ENCODE results near the gene PTRH2.
"Not testable (repeated sequence)": the region's sequence is repeated elsewhere in the genome, so short reads cannot be mapped to it uniquely, and the experiment has no call there.

PTRH2 gene

DNA sequence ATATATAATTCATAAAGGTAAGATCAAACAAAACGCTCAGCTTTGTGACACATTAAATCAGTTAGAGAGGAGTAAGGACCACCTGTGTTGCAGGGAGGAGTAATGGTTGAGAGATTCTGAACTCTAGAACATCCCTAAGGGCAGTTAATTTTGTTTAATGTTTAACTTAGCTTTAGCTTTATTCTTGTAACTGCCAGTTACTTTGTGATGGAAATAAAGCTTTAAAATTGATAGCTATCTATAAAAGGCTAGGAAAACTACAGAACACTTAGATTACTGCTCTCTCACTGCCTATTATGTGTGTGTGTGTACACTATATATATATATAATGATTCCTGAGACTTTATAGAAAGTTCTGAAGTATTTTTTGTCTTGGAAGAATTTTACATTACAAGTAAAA is 37.8 kb downstream of the PTRH2 start:
- no peak for DNase-seq (ENCODE audit: low spot score)

DNA sequence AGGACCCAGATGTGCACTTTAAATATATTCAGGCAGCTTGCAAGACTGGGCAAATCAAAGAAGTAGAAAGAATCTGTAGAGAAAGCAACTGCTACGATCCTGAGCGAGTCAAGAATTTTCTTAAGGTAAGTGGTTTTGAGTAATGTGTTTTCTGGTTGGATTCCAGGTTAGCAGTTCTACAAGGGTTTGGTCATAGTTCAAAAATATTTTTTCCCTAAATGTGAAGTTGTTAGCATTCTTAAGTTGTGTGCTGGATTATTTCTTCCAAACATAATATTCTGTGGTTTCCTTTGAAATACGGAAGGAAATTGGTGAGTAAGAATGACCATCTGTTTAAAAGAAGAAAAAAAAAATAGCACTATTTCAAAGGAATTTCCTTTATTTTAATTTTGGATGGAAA is 38.4 kb downstream of the PTRH2 start:
- DNase-seq (ENCODE audit: low spot score) = peak; percentile 76

DNA sequence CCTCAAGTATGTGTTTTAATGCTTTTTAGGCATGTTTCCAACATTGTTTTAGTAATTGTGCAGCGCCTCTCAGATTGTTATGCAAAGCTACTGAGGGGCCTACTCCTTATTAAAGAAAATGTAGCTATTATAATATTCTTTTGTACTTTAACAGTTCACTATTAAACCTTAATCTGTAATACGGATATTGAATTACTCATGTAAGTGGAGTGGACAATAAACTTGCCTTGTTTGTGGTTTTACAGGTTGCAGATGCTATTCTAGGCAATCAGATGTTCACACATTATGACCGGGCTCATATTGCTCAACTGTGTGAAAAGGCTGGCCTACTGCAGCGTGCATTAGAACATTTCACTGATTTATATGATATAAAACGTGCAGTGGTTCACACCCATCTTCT is 41.0 kb downstream of the PTRH2 start:
- DNase-seq (ENCODE audit: low spot score) = no peak

DNA sequence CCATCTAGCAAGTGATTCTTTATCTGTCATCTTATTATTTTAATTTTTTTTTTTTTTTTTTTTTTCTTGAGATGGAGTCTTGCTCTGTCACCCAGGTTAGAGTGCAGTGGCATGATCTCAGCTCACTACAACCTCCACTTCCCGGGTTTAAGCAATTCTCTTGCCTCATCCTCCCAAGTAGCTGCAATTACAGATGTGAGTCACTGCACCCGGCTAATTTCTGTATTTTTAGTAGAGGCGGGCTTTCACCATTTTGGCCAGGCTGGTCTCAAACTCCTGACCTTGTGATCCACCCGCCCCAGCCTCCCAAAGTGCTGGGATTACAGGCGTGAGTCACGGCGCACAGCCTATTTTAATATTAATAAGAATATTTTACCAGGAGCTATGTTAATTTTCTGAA is 50.6 kb downstream of the PTRH2 start:
- DNase-seq (ENCODE audit: low spot score) = not testable (repeated sequence)

DNA sequence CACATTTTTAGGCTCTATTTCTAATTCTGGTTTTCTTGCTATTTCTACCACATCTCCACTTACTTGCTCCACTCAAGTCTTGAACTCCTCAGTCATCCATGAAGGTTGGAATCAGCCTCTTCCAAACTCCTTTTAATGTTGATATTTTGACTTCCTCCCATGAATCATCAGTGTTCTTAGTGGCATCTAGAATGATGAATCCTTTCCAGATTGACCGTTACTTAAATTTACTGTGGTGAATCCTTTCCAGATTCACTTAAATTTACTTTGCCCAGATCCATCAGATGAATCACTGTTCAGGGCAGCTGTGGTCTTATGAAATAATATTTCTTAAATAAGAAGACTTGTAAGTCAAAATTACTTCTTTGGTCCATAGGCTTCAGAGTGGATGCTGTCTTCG is 55.1 kb downstream of the PTRH2 start:
- peak; percentile 22 for DNase-seq (ENCODE audit: low spot score)

DNA sequence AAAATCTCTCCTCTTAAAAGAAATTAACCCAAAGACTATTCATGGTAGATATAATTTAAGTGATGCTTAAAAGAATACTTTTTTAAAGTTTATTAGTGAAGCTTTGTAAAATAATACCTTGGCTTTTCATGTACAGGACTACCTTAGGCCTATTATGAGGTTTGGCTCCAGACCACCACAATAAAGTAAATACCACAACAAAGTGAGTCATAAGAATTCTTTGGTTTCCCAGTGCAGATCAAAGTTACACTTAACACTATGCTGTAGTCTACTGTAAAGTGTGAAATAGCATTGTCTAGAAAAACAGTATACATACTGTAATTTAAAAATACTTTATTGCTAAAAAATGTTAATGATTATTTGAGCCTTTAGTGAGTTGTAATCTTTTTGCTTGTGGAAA is 55.9 kb downstream of the PTRH2 start:
- DNase-seq (ENCODE audit: low spot score) = no peak

DNA sequence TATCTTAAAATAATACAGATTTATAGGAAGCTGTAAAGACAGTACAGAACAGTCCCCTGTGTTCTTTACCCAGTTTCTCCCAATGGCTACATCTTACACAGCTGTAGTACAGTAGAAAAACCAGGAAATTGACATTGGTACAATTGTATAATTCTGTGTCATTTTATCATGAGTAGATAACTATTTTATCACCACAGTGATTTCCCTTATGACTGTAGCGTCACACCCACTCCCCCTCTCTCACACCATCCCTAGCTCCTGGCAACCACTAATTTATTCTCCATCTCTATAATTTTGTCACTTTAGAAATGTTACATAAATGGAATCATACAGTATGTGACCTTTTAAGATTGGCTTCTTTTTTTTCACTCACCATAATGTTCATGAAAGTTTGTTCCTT is 56.6 kb downstream of the PTRH2 start:
- no peak for DNase-seq (ENCODE audit: low spot score)

DNA sequence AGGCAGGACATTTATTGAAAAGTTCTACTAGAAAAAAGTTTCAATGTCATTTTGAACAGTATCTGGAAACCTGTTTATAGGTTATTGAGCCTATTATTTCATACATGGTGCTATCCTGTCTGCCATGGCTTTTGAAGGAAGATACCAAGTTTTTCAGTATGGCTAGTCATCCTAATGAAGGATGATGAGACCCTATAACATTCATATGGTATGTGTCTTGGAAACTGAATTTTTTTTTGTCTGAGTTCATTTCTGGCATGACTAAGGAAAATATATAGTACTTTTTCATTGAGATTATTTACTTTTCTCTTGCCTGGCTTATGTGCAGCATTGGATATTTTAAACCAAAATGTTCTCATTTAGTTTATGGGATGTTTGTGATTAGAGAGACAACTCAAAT is 57.3 kb downstream of the PTRH2 start:
- DNase-seq (ENCODE audit: low spot score) = no peak

All from AG08395 (cell line).